ENCODE measurements around the gene ADGRB2.

ADGRB2 gene

DNA sequence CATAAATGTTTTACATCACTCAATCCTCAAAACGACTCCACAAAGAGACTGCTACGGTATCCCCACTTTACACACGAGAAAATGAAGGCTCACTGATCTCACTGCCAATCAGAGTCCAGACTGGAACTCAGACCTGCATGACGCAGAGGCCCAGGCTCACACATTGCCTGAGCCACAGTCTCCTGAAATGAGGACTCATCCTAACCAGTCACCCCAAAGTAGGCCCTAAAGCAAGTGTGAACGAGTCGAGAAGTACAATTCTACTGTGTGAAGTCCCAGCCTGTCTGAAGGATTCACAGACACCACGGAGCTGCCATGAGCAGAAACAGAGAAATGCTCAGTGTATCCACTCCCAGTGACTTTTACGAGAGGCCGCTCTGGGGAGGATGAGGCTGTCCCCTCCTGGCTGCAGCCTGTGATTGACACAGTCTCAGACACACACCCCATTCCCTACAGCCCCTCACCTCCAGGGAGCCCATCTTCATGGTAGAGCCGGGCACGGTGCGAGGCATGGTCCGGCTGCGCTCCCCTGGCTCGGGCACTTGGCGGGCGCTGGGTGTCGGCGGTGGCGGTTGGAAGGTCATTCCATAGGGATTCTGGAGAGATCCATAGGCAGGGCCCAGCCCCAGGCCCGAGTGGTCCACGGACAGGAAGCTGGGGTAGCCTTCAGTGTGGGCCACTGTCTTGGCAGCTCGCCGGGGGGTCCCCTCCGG, 33.6 kb downstream of the ADGRB2 start:
- Histone ChIP-seq H3K4me3 (no peak overlapping the region), H3K27ac (no peak overlapping the region)
- TF ChIP-seq, protein P1, sequence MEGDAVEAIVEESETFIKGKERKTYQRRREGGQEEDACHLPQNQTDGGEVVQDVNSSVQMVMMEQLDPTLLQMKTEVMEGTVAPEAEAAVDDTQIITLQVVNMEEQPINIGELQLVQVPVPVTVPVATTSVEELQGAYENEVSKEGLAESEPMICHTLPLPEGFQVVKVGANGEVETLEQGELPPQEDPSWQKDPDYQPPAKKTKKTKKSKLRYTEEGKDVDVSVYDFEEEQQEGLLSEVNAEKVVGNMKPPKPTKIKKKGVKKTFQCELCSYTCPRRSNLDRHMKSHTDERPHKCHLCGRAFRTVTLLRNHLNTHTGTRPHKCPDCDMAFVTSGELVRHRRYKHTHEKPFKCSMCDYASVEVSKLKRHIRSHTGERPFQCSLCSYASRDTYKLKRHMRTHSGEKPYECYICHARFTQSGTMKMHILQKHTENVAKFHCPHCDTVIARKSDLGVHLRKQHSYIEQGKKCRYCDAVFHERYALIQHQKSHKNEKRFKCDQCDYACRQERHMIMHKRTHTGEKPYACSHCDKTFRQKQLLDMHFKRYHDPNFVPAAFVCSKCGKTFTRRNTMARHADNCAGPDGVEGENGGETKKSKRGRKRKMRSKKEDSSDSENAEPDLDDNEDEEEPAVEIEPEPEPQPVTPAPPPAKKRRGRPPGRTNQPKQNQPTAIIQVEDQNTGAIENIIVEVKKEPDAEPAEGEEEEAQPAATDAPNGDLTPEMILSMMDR (IDR thresholded peaks at IDR 0.05) = no peak
- DNase-seq (ENCODE audit: low spot score) = no peak

DNA sequence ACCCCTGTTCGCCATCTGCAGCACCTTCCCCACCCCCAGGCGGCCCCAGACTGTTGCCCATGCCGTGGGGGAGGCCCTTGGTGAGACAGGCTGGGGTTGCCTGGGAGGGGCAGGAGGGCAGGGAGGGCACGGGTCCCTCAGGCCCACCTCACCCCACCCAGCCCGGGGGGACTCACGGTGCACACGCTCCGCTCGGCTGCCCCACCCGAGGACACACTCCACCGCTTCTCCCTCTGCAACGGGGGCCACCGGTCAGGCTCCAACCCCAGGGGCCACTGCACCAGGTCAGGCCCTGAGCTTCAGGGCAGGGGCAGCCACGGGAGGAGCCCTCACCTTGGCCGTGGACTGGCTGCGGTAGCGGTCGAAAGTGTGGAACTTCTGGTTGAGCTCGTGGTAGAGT, 36.3 kb downstream of the ADGRB2 start:
- TF ChIP-seq, protein P1 (IDR thresholded peaks at IDR 0.05) = no peak
- no peak overlapping the region for H3K4me3 ChIP-seq
- DNase-seq (ENCODE audit: low spot score) = no peak
- H3K27ac ChIP-seq = no peak overlapping the region

DNA sequence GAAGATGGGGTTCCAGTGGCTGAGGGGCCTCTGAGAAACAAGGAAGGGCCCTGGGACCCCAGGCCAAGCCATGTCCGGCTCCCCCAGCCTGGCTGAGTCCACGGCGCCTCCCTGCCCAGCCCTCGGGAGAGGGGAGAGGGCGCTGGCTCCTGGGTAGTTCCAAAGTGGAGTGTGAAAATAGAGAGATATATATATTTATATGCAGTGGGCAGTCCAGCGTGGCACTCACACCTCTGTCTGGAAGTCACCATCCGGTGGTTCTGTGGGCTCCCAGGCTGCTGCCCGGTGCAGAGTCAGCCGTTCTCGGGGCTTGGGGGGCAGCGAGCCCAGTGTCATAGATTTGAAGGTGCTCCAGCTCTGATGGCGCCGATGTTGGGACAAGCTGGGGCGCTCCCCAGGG, 36.9 kb downstream of the ADGRB2 start:
- DNase-seq (ENCODE audit: low spot score) = no peak
- Histone ChIP-seq H3K4me3 (no peak overlapping the region), H3K27ac (no peak overlapping the region)
- TF ChIP-seq, protein P1 (IDR thresholded peaks at IDR 0.05) = no peak

DNA sequence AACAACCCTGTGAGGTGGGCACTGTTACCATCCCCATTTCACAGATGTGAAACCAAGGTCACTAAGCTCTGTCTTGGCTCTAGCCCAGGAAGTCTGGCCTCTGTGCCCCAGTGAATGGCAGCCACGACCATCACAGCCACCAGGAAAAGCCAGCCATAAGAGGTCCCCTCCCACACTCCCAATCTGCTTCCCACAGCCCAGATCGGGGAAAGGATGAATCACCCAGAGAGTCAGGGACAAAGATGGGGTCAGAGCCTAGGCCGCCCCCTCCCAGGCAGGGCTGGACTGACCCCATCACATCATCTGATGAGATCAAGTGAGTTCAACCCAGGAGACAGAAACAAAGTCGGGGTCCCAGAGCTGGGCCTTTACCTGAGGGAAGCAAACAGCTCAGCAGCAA, 37.4 kb downstream of the ADGRB2 start:
- TF ChIP-seq, protein P1 (IDR thresholded peaks at IDR 0.05) = no peak
- no peak overlapping the region for H3K27ac ChIP-seq
- no peak for DNase-seq (ENCODE audit: low spot score)
- H3K4me3 ChIP-seq = no peak overlapping the region

DNA sequence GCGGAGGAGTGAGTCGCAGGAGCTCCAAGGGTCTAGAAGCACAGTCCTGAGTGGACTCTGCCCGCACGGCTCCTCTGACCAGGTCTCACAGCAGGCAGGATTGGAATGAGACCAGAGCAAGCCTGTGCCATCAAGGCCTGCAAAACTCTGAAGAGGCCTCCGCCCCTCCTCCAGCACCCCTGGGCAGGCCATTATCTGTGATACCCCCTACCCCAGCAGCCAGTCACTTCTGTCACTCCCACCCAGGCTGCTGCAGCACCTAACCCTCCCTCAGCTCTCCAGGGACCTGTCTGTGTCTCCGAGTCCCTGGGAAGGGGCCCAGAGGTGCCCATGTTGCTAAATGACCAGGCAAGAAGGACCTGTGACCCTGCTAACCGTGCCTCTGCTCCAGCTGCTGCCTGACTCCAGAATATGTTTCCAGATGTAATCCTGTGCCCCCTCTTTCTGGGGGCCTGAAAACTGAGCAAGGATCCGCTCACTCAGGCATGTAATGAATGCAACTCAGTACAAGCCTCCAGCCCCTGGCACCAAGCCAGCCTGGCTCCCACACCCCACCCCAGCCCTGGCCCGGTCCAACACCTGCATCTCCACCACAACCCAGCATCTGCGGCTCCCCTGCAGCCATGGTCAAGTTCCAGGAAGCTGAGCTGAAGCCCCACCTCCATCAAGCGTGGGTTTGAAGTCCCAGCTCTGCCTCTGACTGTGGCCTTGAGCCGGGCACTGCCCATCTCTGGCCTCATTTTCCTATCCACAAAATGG, 38.2 kb downstream of the ADGRB2 start:
- no peak for DNase-seq (ENCODE audit: low spot score)
- TF ChIP-seq, protein P1 (IDR thresholded peaks at IDR 0.05) = no peak
- Histone ChIP-seq H3K27ac (no peak overlapping the region), H3K4me3 (no peak overlapping the region)

DNA sequence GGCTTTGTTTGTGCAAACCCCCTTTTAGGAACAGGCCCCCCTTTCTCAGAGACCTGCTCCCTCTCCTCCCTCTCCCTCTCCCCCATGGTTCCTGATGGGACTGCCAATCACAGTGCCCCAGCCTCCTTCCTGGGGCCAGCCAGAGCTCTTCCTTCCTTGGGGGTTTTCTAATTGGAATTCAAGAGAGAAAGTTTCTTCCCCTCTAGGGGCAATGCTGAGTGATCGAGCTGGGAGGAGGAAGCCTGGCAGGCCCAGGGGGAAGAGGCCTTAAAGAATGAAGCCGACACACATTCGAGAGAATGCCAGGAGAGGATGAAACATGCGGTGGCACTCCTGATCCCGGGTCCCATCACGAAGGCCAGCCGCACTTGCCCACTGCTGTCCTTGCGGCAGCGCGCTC, 39.0 kb downstream of the ADGRB2 start:
- Histone ChIP-seq H3K4me3 (no peak overlapping the region), H3K27ac (no peak overlapping the region)
- DNase-seq (ENCODE audit: low spot score) = no peak
- TF ChIP-seq, protein P1 (IDR thresholded peaks at IDR 0.05) = no peak
